ENCODE results near the gene ATP1B1.

The ATP1B1 gene

GRCh38 chr1:169112241-169112640 lies 5.8 kb downstream of the ATP1B1 start:
- H3K4me1 ChIP-seq (ENCODE audit: control insufficient read depth, insufficient read depth, low read length): peaks cover 23% of the 10 kb centered on the region
- no peak for TF ChIP-seq REPIN1 (tag by site-specific recombination; IDR thresholded peaks at IDR 0.05; ENCODE audit: low read depth)
- no peak for TF ChIP-seq ZNF629 (tag by site-specific recombination; IDR thresholded peaks at IDR 0.05)
- TF ChIP-seq ZNF416 (tag by site-specific recombination; IDR thresholded peaks at IDR 0.05): no peak
- TF ChIP-seq GLIS2 (tag by site-specific recombination; IDR thresholded peaks at IDR 0.05): no peak
- no peak for TF ChIP-seq ZNF571 (tag by site-specific recombination; IDR thresholded peaks at IDR 0.05)
- TF ChIP-seq ZNF596 (tag by site-specific recombination; IDR thresholded peaks at IDR 0.05): no peak
- TF ChIP-seq ZSCAN16 (tag by site-specific recombination; IDR thresholded peaks at IDR 0.05): no peak
- TF ChIP-seq, protein P1, sequence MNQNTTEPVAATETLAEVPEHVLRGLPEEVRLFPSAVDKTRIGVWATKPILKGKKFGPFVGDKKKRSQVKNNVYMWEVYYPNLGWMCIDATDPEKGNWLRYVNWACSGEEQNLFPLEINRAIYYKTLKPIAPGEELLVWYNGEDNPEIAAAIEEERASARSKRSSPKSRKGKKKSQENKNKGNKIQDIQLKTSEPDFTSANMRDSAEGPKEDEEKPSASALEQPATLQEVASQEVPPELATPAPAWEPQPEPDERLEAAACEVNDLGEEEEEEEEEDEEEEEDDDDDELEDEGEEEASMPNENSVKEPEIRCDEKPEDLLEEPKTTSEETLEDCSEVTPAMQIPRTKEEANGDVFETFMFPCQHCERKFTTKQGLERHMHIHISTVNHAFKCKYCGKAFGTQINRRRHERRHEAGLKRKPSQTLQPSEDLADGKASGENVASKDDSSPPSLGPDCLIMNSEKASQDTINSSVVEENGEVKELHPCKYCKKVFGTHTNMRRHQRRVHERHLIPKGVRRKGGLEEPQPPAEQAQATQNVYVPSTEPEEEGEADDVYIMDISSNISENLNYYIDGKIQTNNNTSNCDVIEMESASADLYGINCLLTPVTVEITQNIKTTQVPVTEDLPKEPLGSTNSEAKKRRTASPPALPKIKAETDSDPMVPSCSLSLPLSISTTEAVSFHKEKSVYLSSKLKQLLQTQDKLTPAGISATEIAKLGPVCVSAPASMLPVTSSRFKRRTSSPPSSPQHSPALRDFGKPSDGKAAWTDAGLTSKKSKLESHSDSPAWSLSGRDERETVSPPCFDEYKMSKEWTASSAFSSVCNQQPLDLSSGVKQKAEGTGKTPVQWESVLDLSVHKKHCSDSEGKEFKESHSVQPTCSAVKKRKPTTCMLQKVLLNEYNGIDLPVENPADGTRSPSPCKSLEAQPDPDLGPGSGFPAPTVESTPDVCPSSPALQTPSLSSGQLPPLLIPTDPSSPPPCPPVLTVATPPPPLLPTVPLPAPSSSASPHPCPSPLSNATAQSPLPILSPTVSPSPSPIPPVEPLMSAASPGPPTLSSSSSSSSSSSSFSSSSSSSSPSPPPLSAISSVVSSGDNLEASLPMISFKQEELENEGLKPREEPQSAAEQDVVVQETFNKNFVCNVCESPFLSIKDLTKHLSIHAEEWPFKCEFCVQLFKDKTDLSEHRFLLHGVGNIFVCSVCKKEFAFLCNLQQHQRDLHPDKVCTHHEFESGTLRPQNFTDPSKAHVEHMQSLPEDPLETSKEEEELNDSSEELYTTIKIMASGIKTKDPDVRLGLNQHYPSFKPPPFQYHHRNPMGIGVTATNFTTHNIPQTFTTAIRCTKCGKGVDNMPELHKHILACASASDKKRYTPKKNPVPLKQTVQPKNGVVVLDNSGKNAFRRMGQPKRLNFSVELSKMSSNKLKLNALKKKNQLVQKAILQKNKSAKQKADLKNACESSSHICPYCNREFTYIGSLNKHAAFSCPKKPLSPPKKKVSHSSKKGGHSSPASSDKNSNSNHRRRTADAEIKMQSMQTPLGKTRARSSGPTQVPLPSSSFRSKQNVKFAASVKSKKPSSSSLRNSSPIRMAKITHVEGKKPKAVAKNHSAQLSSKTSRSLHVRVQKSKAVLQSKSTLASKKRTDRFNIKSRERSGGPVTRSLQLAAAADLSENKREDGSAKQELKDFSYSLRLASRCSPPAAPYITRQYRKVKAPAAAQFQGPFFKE (tag by site-specific recombination; IDR thresholded peaks at IDR 0.05; ENCODE audit: borderline replicate concordance): no peak
- TF ChIP-seq ZNF677 (tag by site-specific recombination; IDR thresholded peaks at IDR 0.05): no peak
- TF ChIP-seq ZNF174 (tag by site-specific recombination; IDR thresholded peaks at IDR 0.05): no peak
- TF ChIP-seq, protein P2, sequence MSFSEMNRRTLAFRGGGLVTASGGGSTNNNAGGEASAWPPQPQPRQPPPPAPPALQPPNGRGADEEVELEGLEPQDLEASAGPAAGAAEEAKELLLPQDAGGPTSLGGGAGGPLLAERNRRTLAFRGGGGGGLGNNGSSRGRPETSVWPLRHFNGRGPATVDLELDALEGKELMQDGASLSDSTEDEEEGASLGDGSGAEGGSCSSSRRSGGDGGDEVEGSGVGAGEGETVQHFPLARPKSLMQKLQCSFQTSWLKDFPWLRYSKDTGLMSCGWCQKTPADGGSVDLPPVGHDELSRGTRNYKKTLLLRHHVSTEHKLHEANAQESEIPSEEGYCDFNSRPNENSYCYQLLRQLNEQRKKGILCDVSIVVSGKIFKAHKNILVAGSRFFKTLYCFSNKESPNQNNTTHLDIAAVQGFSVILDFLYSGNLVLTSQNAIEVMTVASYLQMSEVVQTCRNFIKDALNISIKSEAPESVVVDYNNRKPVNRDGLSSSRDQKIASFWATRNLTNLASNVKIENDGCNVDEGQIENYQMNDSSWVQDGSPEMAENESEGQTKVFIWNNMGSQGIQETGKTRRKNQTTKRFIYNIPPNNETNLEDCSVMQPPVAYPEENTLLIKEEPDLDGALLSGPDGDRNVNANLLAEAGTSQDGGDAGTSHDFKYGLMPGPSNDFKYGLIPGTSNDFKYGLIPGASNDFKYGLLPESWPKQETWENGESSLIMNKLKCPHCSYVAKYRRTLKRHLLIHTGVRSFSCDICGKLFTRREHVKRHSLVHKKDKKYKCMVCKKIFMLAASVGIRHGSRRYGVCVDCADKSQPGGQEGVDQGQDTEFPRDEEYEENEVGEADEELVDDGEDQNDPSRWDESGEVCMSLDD (tag by site-specific recombination; IDR thresholded peaks at IDR 0.05): no peak
- TF ChIP-seq KLF9 (tag by site-specific recombination; IDR thresholded peaks at IDR 0.05; ENCODE audit: low read depth): no peak
- no peak for TF ChIP-seq ZNF580 (tag by site-specific recombination; IDR thresholded peaks at IDR 0.05)
- TF ChIP-seq TCF7L2 (IDR thresholded peaks at IDR 0.05; ENCODE audit: borderline replicate concordance, low read depth, low read length): no peak
- no peak for TF ChIP-seq ZFP41 (tag by site-specific recombination; IDR thresholded peaks at IDR 0.05; ENCODE audit: borderline replicate concordance)
- ChIA-PET POLR2A (no interaction called here), CTCF (interaction anchor here (0.5 kb wide), 1 partner anchor 915 kb away, joined by 3 read pairs; no protein-coding TSS in a partner anchor)
- no peaks in the 10 kb centered on the region for H3K9me3 ChIP-seq (ENCODE audit: control insufficient read depth, insufficient read depth, low read depth, low read length)
- H3K27ac ChIP-seq (ENCODE audit: extremely low read depth, low read depth, low read length): no peak overlapping the region
- H3K4me3 ChIP-seq (ENCODE audit: low read depth, low read length): no peak overlapping the region
- peaks cover 31 to 47% of the 10 kb centered on the region in 2 experiments for H3K36me3 ChIP-seq (ENCODE audit: control insufficient read depth in 2 of 2, insufficient read depth in 1 of 2, low read length in 2 of 2)

DNA sequence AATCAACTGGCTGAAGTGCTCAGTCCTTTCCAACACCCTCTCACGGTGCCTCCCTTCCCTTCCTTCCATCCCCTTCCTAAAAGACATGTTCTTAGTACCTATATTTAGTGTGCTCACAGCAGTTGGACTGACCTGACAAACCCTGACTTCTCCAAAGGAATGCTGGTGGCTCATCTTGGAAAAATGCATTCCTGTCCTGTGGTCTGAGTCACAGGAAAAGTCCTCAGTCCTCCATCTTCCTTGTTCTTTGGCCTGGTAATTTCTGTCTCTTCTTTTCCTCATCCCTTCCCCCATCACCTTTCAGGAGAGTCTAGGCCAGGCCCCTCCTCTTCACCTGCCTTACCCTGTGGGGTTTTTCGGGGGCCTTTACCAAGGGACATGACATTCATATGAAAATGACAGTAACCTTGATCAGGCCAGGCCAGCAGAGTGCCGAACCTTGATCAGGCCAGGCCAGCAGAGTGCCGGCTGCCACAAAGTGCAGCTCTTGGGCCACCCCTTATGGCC lies 7.2 kb downstream of the ATP1B1 start:
- CTCF ChIA-PET: no interaction called here
- peak; percentile 79 for TF ChIP-seq ZBTB17 (tag by site-specific recombination; IDR thresholded peaks at IDR 0.05)
- no peak for TF ChIP-seq GFI1B (tag by site-specific recombination; IDR thresholded peaks at IDR 0.05)
- no peak overlapping the region for H3K27ac ChIP-seq (ENCODE audit: extremely low read depth, low read depth, low read length)
- H3K4me1 ChIP-seq (ENCODE audit: control insufficient read depth, insufficient read depth, low read length): peaks cover 19% of the 10 kb centered on the region
- no peaks in the 10 kb centered on the region for H3K9me3 ChIP-seq (ENCODE audit: control insufficient read depth, insufficient read depth, low read depth, low read length)
- peaks cover 31 to 54% of the 10 kb centered on the region in 2 experiments for H3K36me3 ChIP-seq (ENCODE audit: control insufficient read depth in 2 of 2, insufficient read depth in 1 of 2, low read length in 2 of 2)
- H3K4me3 ChIP-seq (ENCODE audit: low read depth, low read length): no peak overlapping the region
- POLR2A ChIA-PET: no interaction called here
